HG03342 (cell line): ENCODE results near the gene MTX3.

ENCODE experiments used
- ATAC-seq: cut with Tn5 transposase; IDR thresholded peaks from one replicate; pipeline ENCODE4 v1.9.1; 2021; ENCODE audit warnings: mild to moderate bottlenecking, moderate library complexity; ENCODE audit not compliant: unreplicated experiment

Gene MTX3

DNA sequence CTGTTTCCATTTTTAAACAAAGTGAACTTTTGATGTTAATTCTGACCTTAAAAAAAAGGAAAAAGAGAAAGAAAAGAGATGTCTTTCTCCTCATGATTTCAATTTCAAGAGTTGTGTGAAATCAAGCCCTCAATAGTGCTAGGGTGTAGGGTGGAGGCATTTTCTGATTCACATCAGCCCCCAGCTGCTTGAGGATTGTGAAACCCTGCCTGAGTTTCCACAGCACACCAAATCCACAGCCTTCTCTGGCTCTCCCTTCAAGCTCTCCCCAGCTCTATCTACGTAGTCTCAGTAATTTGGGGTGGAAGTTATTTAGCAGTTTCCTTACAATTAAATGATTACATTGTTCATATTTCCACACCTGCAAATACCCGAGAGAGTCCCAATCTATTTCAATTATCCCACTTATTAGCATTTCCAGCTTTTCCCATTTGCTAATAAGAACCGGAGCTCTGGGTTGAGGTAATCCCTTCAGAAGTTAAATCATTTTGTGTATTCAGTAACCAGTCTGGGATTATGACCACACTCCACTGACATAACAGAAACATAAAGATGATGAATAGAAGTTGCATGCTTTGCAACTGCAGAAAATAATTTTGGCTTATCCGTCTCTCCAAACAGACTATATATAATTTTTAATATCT lies 54.9 kb downstream of the MTX3 start:
- ATAC-seq: no peak

DNA sequence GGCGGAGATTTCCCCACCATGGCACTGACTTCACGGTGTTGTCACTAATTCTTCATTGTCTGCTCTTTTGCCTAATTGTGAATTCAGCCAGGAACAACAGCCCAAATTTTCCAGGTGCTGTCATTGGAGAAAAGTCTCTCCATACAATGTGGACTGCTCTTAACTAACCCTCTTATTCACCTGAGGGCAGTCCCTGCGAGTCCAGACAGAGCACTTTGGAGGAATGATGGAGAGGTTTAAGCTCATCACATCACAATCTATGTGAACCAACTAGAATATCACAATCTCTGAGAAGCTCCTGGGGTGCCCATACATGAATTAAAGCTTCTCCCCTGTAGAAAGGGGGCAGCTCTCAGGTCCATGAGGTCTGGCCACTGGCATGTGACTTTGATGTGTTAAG lies 56.4 kb downstream of the MTX3 start:
- no peak for ATAC-seq

GRCh38 chr5:79932510-79933504 lies 58.3 kb downstream of the MTX3 start:
- no peak for ATAC-seq

DNA sequence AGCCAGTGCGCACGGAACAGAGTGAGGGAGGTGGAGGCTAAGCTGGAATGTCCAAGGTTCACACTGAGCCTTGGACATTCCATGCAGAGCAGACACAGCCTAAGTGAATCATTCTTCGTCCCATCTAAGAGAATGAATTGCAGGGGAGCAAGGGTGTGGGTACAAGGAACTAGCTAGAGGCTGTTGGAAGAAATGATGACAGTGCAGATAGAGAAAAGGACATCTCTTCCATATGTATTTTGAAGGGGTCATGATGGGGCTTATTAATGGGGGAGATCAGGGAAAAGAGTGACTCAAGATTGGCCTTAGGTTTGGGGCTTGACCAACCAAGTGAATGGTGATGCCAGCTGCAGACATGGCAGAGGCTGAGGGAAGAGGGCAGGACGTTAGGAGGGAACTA lies 59.2 kb downstream of the MTX3 start:
- ATAC-seq: no peak

DNA sequence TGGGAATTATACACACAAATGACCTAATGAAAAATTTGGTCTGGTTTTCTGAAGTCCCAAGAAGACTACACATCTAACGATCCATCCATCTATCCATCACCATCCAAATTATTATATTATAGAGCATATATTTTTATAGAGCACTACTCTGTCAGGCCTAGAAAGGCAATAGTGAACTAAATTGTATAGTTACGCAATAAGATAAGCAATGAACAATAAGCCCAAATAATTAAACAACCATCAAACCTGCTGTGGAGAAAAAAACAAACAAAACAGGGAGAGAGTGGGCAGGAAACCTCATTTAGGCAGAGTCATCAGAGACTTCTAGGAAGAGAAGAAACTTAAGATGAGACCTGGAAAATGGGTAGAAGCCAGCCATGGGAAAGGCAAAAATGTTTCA lies 59.7 kb downstream of the MTX3 start:
- no peak for ATAC-seq

- ATAC-seq: no peak
Observed at GRCh38 chr5:79929095-79929494, 62.0 kb downstream of the MTX3 start.
